Subcutaneous adipose tissue (tissue), 4 donors: ENCODE measurements around the gene MBD5. TPM values are rescaled to one million over a fixed set of nuclear protein-coding genes. Genes with fewer than 3 reads are reported as not detected.

Experiments
- total RNA-seq, 4 donors: library from RNA; depleted of rRNA; stranded (reverse); fragments of >200 nt; gene quantifications; one replicate each; pipeline ENCODE4 v1.1.0, GENCODE V29; 2016
- TF ChIP-seq, protein P1 (sequence below): fragments of 450-650 bp; IDR thresholded peaks from one replicate; pipeline ENCODE4 v1.5.1; 2016; ENCODE audit warnings: low read depth, mild to moderate bottlenecking, control low read depth, antibody characterized with exemption, moderate library complexity

Gene MBD5
- total RNA-seq, 4 donors from 2014 or later, result 29.4 to 35.0 (median 32.9) TPM

DNA sequence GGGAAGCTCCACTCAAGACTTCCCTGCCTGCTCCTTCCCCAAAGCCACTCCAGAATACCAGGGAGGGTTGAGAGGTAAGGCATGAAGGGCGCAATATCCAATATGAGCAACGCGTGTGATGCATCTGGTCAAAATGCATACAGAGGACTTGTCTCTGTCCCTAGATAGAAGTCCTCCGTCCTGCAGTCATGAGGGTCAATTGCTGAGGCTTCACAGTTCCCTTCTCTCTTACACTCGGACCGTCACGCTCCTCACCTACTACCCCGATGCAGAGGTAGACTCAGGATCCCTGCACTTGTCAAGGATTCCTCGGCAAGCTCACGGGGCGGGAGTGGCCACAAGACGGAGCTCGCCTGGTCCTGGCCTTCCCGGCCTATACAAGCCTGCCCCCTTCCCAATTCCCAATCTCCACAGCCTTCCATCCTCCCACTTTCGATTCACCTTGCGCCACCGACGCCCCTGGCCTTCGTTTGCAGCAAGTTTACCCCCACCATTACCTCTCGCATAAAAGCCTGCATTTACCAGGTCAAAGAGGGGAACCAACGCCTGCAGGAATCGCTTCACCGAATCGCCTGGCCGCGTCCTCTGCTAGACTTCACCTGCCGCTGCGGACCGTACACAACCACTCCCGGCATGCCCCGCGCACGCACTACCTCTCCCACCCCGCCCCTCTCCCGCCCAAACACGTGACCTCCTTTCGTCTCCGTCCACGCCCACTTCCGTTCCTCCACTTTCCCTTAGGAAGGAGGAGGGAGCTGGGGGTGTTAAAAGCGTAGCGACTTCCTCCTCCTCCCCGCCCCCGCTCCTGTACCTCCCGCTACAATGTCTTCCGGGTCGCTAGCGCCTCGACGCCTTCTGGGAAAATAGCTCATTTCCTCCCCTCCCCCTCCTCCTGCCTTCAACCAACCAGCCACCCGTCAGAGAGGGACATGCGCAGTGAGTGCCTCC lies 506 bp upstream of the MBD5 start, which contains the start of gene ORC4:
Gene ORC4, minus strand, starts transcription at position 627 of the 948 bp plus-strand sequence. CDS start 44,779 bp downstream, outside the sequence.
- TF ChIP-seq, protein P1, sequence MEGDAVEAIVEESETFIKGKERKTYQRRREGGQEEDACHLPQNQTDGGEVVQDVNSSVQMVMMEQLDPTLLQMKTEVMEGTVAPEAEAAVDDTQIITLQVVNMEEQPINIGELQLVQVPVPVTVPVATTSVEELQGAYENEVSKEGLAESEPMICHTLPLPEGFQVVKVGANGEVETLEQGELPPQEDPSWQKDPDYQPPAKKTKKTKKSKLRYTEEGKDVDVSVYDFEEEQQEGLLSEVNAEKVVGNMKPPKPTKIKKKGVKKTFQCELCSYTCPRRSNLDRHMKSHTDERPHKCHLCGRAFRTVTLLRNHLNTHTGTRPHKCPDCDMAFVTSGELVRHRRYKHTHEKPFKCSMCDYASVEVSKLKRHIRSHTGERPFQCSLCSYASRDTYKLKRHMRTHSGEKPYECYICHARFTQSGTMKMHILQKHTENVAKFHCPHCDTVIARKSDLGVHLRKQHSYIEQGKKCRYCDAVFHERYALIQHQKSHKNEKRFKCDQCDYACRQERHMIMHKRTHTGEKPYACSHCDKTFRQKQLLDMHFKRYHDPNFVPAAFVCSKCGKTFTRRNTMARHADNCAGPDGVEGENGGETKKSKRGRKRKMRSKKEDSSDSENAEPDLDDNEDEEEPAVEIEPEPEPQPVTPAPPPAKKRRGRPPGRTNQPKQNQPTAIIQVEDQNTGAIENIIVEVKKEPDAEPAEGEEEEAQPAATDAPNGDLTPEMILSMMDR, result no peak

DNA sequence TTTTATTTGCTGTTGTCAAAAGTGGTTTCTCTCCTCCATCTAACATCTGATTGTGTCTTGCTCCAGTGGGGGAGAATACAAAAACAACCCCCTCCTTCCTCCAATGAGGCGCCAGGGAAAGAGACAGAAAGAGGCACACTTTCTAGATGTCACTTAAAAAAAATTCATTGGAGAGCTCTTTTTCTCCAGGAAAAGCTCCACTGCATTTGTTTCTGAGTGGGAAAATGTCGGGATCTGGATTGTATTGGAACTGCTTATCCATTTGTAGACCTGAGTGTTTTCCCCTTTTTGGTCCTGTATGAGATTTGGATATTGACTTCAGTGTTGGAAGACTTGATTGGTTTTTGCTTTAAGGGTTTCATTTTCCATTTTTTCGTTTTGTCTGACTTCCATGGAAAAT lies 995 bp downstream of the MBD5 start:
- TF ChIP-seq, protein P1, result no peak

DNA sequence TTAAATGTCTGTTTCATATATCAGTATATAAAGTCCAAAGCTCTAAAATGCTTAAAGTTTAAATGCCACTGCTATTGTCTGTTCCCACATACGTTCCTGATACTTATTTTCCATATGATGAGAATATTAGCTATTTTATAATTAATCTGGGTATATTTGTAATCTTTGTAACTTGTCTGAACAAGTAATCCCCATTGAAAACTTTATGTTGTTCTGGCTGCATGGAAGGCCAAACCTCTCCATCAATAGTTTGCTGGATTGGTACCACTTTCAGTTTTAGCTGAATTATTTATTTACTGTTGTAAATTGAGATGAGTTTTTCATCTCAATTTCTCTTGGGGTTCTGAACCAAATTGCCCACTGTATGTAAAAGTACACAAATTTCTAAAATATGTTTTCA lies 1.5 kb downstream of the MBD5 start:
- TF ChIP-seq, protein P1, result no peak

DNA sequence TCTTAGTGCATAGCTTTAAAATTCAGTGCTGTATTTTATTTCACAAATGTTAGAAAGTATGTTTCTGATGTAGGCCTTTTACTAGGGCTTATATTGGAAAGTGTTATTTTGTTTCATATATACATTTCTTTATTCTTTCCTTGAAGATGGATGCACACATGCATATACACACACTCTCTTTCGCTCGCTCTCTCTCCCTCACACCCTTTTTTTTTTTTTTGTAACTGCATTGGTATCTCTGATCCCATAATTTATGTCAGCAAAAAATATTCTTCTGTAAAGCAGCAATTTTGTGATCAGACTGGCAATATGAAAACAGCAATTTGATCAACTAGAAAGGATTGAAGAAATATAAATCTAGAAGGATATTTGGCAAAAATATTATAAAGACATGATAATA lies 2.0 kb downstream of the MBD5 start:
- TF ChIP-seq, protein P1, result no peak

DNA sequence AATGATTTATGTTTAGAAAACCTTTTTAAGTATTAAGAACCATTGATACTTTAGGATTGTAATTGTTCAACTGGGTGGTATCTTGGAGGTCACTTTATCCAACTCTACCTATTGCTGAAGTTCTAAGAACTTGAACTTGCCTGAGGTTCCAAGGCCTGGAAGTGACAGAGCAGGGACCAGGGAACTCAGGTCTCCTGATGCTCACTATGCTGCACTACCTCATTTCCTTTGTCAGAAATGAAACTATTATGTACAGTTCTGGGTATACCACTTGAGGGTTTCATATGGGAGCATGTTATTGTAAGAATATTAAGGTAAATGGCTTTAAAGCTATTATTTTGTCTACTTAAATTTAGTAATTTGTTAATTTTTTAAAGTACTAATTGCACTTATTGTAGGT lies 3.0 kb downstream of the MBD5 start:
- TF ChIP-seq, protein P1, result no peak

DNA sequence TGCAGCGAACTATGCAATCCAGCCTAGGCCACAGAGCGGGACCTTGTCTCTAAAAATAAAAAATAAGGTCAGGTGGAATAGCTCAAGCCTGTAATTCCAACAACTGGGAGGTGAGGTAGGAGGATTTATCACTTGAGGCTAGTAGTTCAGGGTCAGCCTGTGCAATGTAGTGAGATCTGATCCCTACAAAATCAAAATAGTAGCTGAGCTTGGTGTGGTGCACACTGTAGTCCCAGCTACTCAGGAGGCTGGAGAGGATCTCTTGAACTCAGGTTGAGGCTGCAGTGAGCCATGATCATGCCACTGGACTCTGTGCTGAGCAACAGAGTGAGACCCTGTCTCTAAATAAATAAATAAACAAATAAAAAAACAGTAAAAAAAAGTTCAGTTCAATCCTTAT lies 5.7 kb downstream of the MBD5 start:
- TF ChIP-seq, protein P1, result no peak

DNA sequence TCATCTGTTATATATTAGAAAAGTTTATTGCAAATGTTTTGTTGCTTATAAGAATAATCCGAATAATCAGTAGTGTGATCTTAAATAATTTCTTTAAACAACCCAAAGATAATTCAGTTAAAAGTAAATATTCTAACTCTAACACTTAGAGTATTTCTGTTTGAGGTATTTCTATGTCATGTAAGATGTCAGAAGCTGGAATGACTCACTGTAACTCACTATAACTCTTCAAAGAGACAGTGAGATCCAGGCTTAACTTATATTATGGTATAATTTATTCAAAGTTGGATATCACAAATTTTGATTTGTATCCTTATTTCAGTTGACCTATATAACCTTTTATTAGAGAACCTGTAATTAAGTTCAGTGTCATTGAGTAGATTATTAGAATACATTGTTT lies 6.9 kb downstream of the MBD5 start:
- TF ChIP-seq, protein P1, result no peak
